Measurements from ENCODE around the gene CRISP3. TPM values are rescaled to one million over a fixed set of nuclear protein-coding genes. Genes with fewer than 3 reads are reported as not detected.

Gene CRISP3, protein sequence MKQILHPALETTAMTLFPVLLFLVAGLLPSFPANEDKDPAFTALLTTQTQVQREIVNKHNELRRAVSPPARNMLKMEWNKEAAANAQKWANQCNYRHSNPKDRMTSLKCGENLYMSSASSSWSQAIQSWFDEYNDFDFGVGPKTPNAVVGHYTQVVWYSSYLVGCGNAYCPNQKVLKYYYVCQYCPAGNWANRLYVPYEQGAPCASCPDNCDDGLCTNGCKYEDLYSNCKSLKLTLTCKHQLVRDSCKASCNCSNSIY
- not detected in 5 replicates for total RNA-seq (2022; extraction: Qiagen RNA extraction)

DNA sequence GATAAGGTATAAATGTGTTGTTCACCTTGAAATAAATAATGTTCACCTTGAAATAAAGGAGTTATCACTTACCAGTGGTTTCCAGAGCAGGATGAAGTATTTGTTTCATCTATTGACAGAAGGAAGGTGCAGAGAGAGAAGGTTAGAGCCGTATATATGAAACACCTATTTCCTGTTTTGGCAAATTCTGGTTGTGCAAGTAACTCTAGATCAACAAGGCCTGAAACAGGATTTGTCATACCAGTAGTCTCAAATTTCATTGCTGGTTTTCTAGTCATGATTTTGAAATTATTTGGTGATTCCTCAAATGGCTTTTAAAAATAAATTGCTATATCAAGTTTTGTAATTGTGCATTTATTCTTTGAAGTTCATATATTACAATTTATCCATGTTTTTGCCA, at the start of gene CRISP3:
CRISP3 (minus strand) TSS at position 130 of the 400 bp plus-strand sequence; CDS start at position 109, 21 bp downstream.

DNA sequence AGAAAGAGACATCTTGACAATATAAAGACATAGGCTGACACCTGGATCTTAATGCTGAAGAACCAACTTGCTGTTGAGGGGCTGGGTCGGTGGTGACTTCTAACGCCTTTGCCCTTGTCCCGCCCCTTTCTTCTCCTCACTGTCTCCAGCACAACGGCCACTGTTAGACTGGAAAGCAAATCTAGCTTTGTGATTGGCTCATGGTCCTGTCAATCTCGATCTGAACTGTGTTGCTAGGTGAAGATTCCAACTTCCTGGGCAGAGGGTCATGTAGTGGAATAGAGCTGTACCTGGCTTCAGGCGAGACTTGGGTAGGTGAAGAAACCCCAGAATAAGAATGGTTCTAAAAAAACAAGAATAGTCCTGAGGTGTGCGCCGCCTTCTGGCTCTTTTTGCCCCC, 43.0 kb upstream of the CRISP3 start, which contains the start of gene PGK2:
PGK2 (minus strand) TSS at position 110 of the 400 bp plus-strand sequence; CDS start at position 12, 98 bp downstream.

DNA sequence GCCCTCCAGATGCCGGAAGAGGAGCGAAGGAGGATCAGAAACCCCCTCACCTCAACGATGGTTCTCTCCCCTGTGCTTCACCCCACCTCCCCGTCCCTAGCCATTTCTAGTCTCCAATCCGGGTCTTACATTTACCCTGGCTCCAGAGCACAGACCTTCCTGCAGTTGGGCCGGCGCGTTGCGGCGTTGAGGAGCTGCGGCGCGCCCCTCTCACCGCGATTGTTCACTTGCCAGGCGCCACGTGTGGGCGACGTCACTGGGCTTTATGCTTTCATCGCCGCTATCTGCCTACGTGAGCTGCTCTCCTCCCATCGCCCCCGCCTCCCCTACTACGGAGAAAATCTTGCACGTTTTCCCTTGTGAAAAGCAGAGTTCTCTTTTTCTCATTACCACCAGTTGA, 30.8 kb downstream of the CRISP3 start, which contains the start of gene CRISP2:
CRISP2 (minus strand) TSS at position 198 of the 400 bp plus-strand sequence. CDS start 4,347 bp downstream, outside the sequence.

Other genes starting within 250 kb of the CRISP3 start
- gene GLYATL3, start 244.5 kb downstream of the CRISP3 start, total RNA-seq (2022; extraction: Qiagen RNA extraction): not detected in 5 replicates
- 9.7 to 13.3 TPM (median 11.2 TPM) in 5 replicates for gene C6orf141, start 193.7 kb downstream of the CRISP3 start, total RNA-seq (2022; extraction: Qiagen RNA extraction)
- not detected in 5 replicates for gene RHAG, start 107.5 kb downstream of the CRISP3 start, total RNA-seq (2022; extraction: Qiagen RNA extraction)
- gene CRISP2, start 30.8 kb downstream of the CRISP3 start, total RNA-seq (2022; extraction: Qiagen RNA extraction): not detected in 5 replicates
- gene PGK2, start 42.9 kb upstream of the CRISP3 start, total RNA-seq (2022; extraction: Qiagen RNA extraction): not detected in 5 replicates
- not detected in 5 replicates for gene CRISP1, start 122.1 kb upstream of the CRISP3 start, total RNA-seq (2022; extraction: Qiagen RNA extraction)
- gene DEFB114, start 219.8 kb upstream of the CRISP3 start, total RNA-seq (2022; extraction: Qiagen RNA extraction): not detected in 5 replicates
- not detected in 5 replicates for gene DEFB113, start 225.2 kb upstream of the CRISP3 start, total RNA-seq (2022; extraction: Qiagen RNA extraction)

All from A549 treated with Mapracorat at 1 μM for 4 hours (cell line).